GM10248 (cell line): Measurements from ENCODE around the gene CAV1.

Source experiments
- CTCF ChIA-PET: fragments of 300-600 bp; sonication (Branson Sonifier 250); formaldehyde crosslinking; extraction: SDS; loops from one replicate; lab custom pipeline; 2021; ENCODE audit warnings: antibody characterized with exemption; lab: Yijun Ruan, JAX
- POLR2A ChIA-PET: fragments of 350-650 bp; sonication (Branson Sonifier 250); formaldehyde crosslinking; extraction: SDS; loops from one replicate; lab custom pipeline; 2020; ENCODE audit warnings: antibody characterized with exemption; lab: Yijun Ruan, JAX
- DNase-seq: peaks from one replicate; pipeline ENCODE4 v3.0.0; 2012; ENCODE audit errors: extremely low spot score
- CTCF ChIP-seq: IDR thresholded peaks from 2 replicates; pipeline ENCODE4 v1.5.1; 2012; ENCODE audit warnings: mild to moderate bottlenecking, low read depth; ENCODE audit errors: extremely low read depth, missing control alignments, control extremely low read depth

CAV1 gene

DNA sequence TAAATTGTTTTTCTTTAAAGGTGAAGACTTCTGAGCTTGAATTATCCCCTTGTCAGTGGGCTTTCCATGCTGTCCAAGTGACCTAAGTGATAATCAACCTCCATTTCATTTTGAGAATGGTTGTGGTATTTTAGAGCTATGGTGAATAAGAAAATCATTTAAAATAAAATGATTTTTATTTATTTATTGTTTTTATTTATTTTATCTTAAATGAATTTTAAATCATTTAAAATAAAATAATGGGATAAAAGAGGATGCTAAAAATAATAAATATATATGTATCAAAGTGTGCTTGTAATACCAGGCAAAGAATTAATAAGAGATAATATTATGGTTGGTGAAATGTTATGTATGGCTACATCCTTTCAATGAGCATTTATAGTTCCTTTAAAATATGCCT lies 24.5 kb downstream of the CAV1 start:
- no peak for DNase-seq
- ChIA-PET POLR2A (no interaction called here), CTCF (no interaction called here)
- no peak for TF ChIP-seq CTCF

DNA sequence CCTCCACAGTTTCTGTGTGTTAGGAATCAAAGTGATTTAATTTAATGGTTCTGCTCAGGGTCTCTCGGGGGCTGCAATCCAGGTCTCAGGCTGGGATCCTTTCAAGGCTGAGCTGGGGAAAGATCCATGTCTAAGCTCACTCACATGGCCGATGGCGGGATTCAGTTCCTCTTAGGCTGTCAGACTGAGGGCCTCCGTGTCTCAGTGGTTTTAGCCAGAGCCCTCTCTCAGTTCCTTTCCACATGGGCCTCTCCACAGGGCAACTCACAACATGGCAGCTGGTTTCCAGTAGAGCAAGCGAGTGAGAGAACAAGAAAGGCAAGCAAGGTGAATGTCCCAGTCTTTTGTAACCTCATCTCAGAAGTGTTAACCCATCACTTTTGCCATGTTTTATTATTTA lies 26.9 kb downstream of the CAV1 start:
- TF ChIP-seq CTCF = no peak
- CTCF ChIA-PET = interaction anchor here (1.4 to 2.4 kb wide), 3 partner anchors 31 to 222 kb away, joined by 3 to 9 read pairs (median 4); no protein-coding TSS in a partner anchor
- POLR2A ChIA-PET = no interaction called here
- DNase-seq = no peak

DNA sequence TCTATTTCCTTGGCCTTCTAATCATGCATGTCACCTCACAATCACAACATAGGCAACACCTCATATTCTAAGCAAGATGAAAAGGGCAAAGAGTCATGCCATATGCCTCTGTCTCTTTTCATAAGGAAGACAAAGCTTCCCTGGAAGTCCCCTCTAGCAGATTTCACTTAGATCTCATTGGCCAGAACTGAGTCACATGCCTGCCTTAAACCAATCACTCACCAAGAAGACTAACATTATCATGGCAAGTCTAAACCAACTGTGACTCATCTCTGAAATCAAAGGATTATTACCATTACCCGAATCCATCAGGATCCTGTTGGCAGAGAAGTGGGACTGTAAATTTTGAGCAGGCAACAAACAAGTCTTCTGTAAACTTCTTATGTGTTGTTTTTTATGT lies 27.8 kb downstream of the CAV1 start:
- DNase-seq = no peak
- TF ChIP-seq CTCF = no peak
- ChIA-PET CTCF (interaction anchor here (2.4 kb wide), 1 partner anchor 38 kb away, joined by 9 read pairs; no protein-coding TSS in a partner anchor), POLR2A (no interaction called here)

GRCh38 chr7:116553168-116553964 lies 28.5 kb downstream of the CAV1 start:
- TF ChIP-seq CTCF = no peak
- DNase-seq = no peak
- POLR2A ChIA-PET = no interaction called here
- CTCF ChIA-PET = interaction anchor here (1.0 kb wide), 1 partner anchor 77 kb away, joined by 3 read pairs; no protein-coding TSS in a partner anchor

GRCh38 chr7:116554436-116554835 lies 29.6 kb downstream of the CAV1 start:
- POLR2A ChIA-PET = no interaction called here
- CTCF ChIA-PET = interaction anchor here (1.4 kb wide), 1 partner anchor 11 kb away, joined by 4 read pairs; no protein-coding TSS in a partner anchor

DNA sequence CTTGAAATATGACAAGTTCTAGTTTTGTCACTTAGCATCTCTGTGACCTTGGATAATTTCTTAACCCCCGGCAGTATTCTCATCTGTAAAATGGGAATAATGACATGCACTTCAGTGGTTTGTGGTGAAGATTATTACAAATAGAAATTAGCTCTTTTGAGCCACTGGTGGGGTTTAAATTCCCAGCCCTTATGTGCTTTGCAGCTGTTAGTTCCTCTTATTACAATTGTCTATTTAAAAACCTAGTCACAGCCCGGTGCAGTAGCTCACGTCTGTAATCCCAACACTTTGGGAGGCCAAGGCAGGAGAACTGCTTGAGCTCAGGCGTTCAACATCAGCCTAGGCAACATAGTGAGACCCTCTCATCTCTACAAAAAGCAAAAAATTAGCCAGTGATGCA lies 30.1 kb downstream of the CAV1 start:
- no peak for DNase-seq
- ChIA-PET CTCF (interaction anchor here (1.1 to 1.4 kb wide), 2 partner anchors 12 to 34 kb away, joined by 3 to 4 read pairs; no protein-coding TSS in a partner anchor), POLR2A (no interaction called here)
- TF ChIP-seq CTCF = no peak

More at GRCh38 chr7:116554436-116554835, 29.6 kb downstream of the CAV1 start:
- no peak for DNase-seq
- TF ChIP-seq CTCF = no peak
